ENCODE results near the gene AGBL5. TPM values are rescaled to one million over a fixed set of nuclear protein-coding genes. Genes with fewer than 3 reads are reported as not detected.

Gene AGBL5
- total RNA-seq, 1 donor: 17.5 TPM

GRCh38 chr2:27089111-27089954 is 37.9 kb downstream of the AGBL5 start:
- TF ChIP-seq CTCF (IDR thresholded peaks at IDR 0.05; ENCODE audit: insufficient read depth, low read length): no peak
- DNase-seq (ENCODE audit: low read depth): no peak
- H3K4me3 ChIP-seq (ENCODE audit: low read depth, low read length): no peak overlapping the region

- no peak overlapping the region for H3K4me3 ChIP-seq (ENCODE audit: low read depth, low read length)
- no peak for DNase-seq (ENCODE audit: low read depth)
- TF ChIP-seq CTCF (IDR thresholded peaks at IDR 0.05; ENCODE audit: insufficient read depth, low read length): no peak
Measured at GRCh38 chr2:27091746-27092695, 40.6 kb downstream of the AGBL5 start.

GRCh38 chr2:27092696-27093429 is 41.4 kb downstream of the AGBL5 start:
- no peak for DNase-seq (ENCODE audit: low read depth)
- no peak for TF ChIP-seq CTCF (IDR thresholded peaks at IDR 0.05; ENCODE audit: insufficient read depth, low read length)
- no peak overlapping the region for H3K4me3 ChIP-seq (ENCODE audit: low read depth, low read length)

GRCh38 chr2:27093430-27094352 is 42.2 kb downstream of the AGBL5 start:
- no peak for DNase-seq (ENCODE audit: low read depth)
- TF ChIP-seq CTCF (IDR thresholded peaks at IDR 0.05; ENCODE audit: insufficient read depth, low read length): no peak
- no peak overlapping the region for H3K4me3 ChIP-seq (ENCODE audit: low read depth, low read length)

GRCh38 chr2:27094353-27094984 is 43.0 kb downstream of the AGBL5 start:
- no peak overlapping the region for H3K4me3 ChIP-seq (ENCODE audit: low read depth, low read length)
- TF ChIP-seq CTCF (IDR thresholded peaks at IDR 0.05; ENCODE audit: insufficient read depth, low read length): no peak
- no peak for DNase-seq (ENCODE audit: low read depth)

All from fibroblast of the aortic adventitia (primary cell).